C1 segment of cervical spinal cord (tissue), 14 donors: ENCODE measurements around the gene MRPL32.

Experiments used
- DNase-seq, 14 donors: peaks; one replicate each; lab custom pipeline; 2025; lab: John Stamatoyannopoulos, UW

MRPL32 gene

DNA sequence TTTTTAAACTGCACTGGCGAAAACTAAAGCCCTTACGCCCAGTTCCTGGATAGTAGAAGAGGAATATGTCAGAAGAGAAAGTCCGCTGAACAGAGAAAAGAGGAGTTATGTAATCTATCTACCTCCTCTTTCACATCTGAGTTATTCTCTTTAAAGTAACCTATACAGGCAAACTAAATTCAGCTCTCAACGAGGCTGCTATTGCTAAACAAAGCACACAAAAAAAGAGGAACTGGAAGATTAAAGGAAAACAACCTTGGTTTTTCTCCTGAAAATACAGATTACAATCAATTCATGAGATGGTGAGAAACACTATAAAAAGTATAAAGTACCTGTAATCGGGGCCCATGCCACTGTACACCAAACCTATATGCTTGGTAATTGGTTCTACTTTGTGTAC lies 6.0 kb upstream of the MRPL32 start:
- no peak for DNase-seq

DNA sequence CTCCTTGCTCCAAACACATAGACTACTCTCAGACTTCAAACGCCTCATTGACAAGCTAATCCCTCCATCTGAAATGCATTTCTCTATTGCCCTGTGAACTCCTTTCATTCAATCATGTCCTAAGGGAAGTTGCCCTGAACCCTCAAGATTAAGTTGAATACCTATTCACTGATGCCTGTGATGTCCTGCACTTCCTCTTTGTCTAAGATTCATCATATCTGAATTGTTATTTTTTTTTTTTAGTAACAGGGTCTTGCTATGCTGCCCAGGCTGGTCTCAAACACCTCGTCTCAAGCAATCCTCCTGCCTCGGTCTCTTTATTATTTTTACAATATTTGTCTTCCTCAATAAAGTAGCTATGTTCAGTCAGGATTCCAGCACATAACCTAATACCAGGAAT lies 3.4 kb upstream of the MRPL32 start:
- DNase-seq = no peak

DNA sequence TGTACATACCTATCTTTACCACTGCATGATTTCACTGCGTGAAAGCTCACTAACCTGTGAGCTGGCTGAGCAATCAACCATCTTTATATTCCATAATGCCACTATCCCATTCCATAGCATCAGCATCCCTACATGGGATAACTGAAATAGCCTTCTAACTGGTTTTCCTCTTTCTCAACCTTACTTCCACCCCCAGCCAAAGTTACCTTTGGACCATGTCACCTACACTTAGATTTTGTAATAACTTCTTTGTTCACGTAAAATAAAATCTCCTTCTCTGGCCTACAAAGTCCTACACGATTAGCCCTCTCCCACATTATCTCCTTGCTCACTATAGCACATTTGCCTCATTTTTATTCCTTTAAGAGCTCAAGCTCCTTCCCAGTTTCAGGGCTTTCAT lies 2.7 kb upstream of the MRPL32 start:
- no peak for DNase-seq

DNA sequence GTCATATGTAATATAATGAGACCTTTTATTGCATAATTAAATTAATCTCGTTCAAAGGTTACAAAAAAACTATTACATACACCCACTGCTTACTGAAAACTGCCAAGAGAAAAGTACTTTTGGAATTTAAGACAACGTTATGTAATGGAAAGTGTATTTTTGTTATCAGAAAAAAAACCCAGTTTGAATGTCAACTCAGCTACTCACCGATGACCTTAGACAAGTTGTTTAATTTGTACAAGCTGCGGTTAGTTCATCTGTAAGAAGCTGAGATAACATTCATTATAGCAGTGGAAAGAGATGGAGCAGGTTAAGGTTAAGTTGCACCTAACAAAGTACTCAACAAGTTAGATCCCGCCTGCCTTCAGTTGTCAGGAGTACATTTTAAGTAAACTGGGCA lies 1.3 kb upstream of the MRPL32 start:
- DNase-seq = no peak

DNA sequence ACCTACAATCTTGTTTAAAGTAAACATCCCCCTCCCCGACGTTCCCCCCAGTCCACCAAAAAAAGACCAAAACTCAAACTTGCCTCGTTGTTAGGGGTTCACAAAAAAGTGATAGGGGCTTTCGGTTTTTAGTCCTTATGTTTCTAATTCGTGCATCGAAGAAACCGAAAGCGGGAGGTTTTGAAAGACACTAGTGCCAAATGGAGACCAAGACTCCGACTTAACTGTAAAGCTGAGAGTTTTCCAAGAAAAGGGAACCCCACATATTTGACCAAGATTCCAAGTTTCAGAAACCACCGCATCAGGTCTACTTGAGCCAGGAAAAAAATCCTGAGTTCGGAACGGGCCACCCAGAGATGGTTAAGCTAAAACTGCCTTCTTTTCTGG lies 736 bp upstream of the MRPL32 start:
- DNase-seq = no peak

DNA sequence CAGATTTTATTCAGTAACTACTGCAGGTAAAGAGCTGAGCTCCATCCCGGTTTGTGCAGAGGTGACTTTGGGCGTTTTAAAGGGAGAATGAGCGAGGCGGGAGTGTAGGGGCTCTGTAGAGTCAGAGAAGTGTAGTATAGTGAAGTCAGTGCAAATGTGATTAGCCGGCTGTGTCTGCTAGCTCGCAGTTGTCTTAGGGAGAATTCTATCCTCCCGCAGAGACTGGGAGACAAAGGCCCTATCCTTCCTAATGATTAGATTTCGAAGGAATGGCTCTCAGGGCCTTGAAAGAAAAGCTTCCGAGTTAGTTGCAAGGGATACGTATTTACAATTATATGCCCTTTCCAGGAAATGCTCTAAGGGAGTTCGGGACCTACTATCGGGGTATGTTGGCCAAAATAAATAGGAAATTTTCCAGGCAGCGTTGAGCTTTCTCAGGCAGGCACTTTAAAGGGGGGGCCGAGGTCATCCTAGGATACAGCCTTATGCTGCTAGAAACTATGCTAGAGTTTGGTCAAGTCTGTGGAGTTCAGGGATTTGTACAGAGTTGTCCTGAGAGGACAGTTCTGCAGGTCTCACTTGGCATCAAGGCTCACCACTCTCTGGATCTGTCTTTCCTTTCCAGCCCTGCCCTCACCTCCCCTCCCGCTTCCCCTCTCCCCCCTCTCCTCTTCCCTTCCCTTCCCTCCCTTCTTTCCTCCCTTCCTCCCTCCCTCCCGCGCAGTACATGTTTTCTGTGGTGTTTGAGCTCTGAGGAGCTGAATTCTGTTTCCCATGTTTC lies 825 bp downstream of the MRPL32 start:
- DNase-seq = peak in 6 of 14 donors; percentile 4 to 47 (median 26)

DNA sequence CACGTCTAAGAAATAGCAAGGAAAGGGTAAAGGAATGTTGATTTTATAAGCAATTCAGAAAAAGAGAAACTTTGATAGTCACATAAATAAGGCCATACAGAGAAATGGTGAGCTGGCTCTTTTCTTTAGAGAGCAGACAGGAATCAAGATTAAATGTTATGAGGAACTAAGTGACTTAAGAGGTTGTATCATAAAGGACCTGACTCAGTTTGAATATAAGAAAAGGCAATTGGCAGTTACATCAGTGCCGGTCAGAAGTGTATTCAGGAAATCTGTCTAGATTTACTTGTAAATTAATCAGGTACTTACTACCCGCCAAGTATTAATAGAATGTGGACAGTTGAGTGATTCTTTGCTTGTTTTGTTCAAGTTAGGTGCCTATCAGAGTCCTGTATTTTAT lies 2.1 kb downstream of the MRPL32 start:
- DNase-seq = no peak

DNA sequence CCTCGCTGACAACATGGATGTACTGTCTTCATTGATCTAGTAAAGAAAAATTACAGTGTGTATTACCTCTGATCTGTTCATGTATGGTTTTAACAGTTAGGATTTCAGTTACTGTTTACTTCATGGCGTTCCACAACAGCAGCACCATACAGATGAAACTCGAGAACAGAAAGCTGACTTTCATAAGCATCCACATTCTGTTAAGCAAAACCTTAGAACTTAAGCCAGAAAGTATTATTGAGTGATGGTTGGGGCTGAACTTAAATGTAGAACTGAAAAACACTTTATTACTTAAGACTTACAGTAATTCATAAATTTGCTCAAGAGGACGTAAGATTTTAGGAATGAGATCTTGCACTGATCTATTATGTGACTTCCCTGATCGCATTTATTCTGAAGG lies 3.7 kb downstream of the MRPL32 start:
- no peak for DNase-seq

DNA sequence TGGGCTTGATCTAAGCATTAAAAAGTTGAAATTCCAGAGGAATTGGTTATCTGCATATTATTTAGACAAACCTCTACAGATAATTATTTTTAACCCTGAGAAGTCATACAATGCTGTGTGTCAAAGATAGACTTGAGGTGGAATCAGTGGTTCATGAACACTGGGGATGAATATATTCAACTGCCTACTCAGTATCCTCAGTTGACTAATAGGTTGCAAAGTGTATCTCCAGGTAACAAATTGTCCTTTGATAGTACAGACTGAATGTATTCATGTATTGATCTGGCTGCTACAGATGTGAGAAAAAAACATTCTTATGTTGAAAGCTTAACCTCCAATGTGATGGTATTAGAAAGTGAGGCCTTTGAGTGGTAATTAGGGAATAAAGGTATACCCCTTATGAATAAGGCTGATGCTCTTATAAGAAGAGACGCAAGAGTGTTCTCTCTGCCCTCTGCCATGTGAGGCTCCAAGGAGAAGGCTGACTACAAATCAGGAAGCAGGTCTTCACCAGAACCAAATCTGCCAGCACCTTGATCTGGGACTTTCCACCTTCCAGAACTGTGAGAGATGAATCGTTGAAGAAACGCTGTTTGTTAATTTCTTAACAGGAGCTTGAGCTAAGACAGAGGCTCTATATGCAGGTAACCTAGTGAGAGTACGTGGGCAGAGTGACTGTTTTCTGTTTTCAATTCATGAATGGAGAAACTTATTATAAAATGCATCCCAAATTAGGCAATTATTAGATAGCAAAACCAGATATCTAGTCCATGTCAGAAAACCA lies 7.5 kb downstream of the MRPL32 start:
- no peak for DNase-seq

DNA sequence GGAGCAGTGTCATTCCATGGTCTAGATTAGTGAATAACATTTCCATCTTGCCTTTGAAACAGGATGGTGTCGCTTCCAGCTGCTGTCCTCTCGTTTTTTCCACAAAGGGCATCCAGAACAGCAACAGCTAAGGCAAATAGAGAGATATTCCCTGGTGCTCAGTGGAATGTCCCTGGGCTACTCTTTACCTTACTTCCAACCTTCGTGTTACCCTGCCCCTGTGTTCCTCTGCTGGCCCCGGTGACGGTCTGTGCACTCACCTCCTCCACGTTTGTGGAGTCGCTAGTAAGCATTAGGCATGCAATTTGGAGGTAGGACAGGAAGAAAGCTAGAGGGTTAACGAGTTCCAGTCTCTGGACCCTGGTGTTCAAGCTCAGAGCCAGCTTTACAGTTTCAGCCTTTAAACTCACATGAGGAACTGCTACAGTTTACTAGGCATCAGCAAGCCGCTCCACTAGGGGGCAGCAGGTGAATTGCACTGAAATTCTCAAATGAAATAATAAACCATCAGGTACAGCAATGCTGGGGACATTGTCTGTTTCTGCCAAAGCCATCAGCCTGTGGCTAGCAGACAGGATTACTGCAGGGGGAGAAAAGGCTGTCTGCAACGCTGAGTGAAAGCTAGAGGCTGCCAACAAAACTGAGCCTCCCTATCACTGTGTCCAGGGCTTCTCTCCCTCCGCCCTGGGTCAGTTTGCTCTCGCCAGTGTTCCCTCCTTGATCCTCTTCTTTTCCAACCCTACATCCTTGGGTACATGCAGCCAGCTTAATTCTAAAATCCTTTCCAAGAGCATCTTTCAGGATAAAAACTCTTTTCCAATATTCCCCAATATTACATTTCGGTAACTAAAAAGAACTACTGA lies 9.0 kb downstream of the MRPL32 start:
- peak in 12 of 14 donors; percentile 15 to 84 (median 50) for DNase-seq

DNA sequence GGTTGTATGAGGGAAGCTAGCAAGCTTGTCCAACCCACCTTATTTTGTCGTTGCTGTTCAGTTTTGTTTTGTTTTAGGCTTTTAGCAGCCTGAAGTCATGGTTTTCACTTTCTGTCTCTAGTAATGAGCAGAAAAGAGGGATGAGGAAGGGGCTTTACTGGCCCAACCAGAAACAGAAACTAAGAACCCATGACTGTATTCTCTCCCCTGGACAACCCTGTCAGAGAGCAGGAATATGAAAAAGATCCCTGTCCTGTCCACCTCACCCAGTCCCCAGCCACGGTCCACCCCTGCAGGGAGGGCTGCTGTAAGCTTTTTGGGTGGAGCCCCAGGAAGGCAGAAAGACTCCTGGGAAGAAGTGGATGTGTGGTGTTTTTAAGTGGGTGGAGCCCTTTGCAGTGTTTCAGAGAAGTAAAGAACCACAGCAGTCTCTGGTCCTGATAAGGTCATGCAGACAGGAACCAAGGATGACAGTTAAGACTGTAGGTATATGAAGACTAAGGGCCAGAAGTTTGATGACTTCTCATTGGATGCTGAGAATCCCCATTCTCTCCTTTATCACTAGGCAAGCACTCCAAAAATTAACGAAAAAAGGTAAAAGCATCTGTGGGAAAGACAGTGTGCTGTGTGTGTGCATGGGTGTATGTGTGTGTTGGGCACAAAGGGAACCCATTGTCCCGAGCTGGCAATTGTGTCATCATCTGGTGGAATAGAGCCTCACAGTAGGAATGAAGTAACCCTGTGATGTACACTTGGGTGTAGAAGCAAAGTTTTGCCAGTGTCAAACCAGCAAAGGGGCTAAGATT lies 13.8 kb downstream of the MRPL32 start:
- DNase-seq = peak in 4 of 14 donors; percentile 1 to 4 (median 2)

DNA sequence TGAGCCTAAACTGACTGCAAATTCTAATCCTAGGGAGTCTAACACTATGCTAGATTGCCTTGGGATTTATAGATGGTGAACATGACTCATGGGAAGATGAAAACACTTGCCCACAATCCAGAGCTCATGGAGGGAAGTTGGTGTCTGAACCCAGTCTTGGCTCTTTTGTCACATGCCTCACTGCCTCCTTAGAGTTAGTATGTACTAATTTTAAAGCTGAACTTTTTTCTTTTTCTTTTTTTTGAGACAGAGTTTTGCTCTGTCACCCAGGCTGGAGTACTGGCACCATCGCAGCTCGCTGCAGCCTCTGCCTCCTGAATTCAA lies 14.4 kb downstream of the MRPL32 start:
- no peak for DNase-seq

DNA sequence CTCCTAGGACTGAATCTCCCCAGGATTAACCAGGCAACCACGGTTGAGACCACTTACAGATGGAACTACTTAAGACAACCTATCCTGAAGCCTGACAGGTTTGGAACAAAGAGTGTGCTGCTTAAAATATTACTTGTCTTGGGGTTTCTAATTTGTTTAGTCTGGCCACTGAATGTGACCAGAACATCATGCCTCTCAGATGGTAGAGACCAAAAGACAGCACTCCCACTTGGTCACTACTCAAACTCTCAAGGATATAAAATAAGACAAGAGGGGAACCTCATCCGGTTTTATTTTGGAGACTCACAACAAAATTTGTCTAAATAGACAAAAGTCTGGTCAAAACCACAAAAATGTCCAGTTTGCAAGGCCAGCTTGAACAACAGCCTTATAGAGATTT lies 15.3 kb downstream of the MRPL32 start:
- DNase-seq = no peak

DNA sequence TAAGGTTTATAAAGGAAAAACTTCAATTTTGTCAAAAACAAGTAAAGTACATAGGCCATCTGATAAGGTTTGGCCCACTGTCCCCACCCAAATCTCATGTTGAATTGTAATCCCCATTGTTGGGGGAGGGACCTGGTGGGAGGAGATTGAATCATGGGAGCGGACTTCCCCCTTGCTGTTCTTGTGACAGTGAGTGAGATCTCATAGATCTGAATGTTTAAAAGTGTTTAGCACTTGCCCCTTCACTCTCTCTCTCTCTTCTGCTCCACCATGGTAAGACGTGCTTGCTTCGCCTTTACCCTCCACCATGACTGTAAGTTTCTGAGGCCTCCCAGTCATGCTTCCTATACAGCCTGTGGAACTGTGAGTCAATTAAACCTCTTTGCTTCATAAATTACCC lies 18.2 kb downstream of the MRPL32 start:
- no peak for DNase-seq

DNA sequence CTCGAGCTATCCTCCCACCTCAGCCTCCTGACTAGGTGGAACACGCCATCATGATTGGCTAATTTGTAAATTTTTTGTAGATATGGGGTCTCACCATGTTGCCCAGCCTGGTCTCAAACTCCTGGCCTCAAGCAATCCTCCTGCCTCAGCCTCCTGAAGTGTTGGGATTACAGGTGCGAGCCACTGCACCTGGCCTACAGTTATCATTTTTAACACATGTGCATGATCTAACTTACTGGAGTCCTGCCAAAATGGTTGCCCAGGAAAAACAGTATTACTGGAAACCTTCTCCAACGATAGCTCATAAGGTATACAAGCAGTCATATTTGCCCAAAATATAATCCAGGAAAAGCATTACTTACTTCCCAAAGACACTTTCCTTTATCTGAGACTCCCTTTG lies 20.2 kb downstream of the MRPL32 start:
- DNase-seq = no peak

DNA sequence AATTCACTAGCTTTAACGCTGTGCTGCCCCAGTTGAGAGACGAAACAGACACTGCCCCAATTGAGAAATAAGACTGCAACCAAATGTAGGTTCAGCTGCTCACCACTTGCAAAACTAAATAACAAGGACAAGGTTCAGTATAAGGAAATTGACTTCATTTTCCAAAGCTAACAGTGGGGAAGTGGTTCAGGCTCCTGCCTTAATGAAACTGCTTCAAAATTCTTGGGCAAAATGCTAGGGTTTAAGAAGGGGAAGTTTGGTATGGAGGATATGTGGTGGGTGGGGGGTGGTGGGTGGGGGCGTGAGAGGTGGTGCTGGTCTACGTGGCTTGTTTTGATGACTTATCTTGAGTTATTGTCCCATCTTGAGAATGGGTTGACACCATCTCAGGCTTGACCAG lies 21.8 kb downstream of the MRPL32 start:
- DNase-seq = no peak

DNA sequence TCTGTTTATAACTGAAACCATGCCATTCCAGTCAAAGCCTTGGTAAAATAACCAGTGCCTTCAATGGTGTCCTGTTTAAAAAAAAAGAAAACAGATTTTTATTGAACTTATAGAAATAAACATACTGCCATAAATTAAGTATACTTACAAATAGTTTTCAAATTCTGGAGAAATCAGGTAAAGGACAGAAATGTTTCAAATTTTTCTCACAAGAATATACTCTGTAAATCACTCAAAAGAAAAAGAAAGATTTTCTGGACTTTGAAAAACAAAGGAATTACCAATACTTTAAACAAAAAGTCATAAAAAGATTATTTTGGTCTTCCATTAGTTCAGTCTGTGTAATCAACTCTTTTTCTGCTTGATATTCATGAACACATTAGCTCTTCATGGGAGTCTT lies 23.9 kb downstream of the MRPL32 start:
- no peak for DNase-seq

DNA sequence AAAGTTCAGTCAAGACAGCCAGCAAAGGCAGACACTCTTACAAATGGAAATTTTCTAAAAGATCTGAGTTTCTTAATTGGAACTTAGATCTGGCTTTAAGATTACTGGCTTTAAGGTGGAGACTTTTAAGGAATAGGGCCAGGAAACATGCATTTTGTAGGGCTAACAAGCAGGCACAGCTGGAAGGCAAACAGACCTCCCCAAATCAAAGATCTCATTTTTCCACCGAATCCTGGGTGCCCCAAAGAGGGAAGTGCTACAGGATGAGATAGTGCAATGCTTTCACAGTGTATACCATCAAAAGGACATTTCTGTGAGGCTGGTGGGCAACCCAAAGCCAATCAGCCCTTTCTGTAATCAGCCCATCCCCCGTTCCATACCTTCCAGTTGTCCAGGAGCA lies 27.4 kb downstream of the MRPL32 start:
- DNase-seq = no peak

DNA sequence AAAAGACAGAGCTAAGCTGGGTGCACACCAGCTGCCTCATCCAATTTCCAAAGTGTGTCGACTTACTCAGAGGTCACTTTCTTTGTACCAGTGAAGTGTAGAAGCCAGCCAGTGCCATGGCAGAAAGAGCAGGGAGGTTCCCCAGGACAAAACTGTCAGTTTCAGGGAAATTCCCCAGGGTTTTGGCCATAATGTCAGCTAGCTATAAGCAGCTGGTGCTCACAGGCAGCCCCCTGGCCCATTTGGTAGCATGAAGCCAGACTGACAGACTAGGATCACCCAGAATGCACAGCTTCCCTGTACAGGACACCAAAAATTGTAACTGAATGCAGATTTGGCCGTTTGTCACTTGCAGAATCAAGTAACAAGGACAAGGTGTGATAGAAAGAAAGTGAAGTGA lies 28.6 kb downstream of the MRPL32 start:
- no peak for DNase-seq

DNA sequence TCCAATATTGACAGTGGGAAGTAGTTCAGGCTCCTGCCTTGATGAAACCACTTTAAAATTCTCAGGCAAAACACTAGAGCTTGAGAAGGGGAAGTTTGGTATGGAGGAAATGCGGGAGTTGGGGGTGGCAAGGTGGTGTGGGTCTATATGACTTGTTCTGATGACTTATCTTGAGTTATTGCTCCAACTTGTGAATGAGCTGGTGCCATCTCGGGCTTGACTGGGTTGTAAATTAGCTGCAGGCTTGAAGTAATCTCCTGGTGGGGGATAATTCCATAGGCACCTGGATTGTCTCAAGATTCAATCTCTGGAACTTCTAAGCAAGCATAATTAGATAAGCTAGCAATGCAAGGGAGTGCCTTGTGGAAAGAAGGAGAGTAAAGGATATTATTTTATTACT lies 29.0 kb downstream of the MRPL32 start:
- DNase-seq = no peak

DNA sequence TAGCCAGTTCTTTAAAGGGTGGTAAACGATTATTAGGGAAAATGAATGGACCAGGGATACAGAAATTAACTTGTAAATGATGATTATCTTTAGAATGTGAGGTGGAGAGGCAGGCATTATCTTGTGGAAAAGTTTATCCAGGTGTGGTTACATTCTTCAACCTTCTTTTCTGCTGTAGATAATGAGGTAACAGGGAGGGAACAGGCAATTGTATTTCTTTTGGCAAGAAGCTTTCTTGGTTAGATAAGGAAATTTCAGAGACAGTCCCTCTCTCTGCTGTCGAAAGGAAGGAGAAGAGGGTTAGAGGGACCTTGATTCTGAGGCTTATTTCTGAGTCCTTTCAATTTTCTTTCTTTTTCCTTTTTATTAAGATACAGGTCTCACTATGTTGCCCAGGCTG lies 32.1 kb downstream of the MRPL32 start:
- DNase-seq = no peak
